ENCODE results near the gene SCAPER.
"Not testable (repeated sequence)": the region's sequence is repeated elsewhere in the genome, so short reads cannot be mapped to it uniquely, and the experiment has no call there.

Gene SCAPER

GRCh38 chr15:76432604-76433003 lies 472.5 kb downstream of the SCAPER start:
- TF ChIP-seq CTCF (IDR thresholded peaks at IDR 0.05; ENCODE audit: control insufficient read depth, extremely low read depth, insufficient read depth), result no peak
- H3K4me3 ChIP-seq (ENCODE audit: low read depth, low read length), result no peak overlapping the region
- no peak for DNase-seq (ENCODE audit: low read depth)

GRCh38 chr15:76431971-76432370 lies 473.2 kb downstream of the SCAPER start:
- no peak for TF ChIP-seq CTCF (IDR thresholded peaks at IDR 0.05; ENCODE audit: control insufficient read depth, extremely low read depth, insufficient read depth)

GRCh38 chr15:76430711-76431110 lies 474.4 kb downstream of the SCAPER start:
- H3K4me3 ChIP-seq (ENCODE audit: low read depth, low read length); DNase-seq (ENCODE audit: low read depth): not testable (repeated sequence)

More at GRCh38 chr15:76431971-76432370, 473.2 kb downstream of the SCAPER start:
- H3K4me3 ChIP-seq (ENCODE audit: low read depth, low read length), result no peak overlapping the region
- DNase-seq (ENCODE audit: low read depth), result no peak

GRCh38 chr15:76429661-76430060 lies 475.5 kb downstream of the SCAPER start:
- TF ChIP-seq CTCF (IDR thresholded peaks at IDR 0.05; ENCODE audit: control insufficient read depth, extremely low read depth, insufficient read depth), result no peak
- H3K4me3 ChIP-seq (ENCODE audit: low read depth, low read length), result no peak overlapping the region
- no peak for DNase-seq (ENCODE audit: low read depth)

- DNase-seq (ENCODE audit: low read depth), result no peak
- TF ChIP-seq CTCF (IDR thresholded peaks at IDR 0.05; ENCODE audit: control insufficient read depth, extremely low read depth, insufficient read depth), result no peak
- no peak overlapping the region for H3K4me3 ChIP-seq (ENCODE audit: low read depth, low read length)
Measured at GRCh38 chr15:76426941-76427340, 478.2 kb downstream of the SCAPER start.

GRCh38 chr15:76418352-76419140 lies 486.6 kb downstream of the SCAPER start:
- no peak for DNase-seq (ENCODE audit: low read depth)
- H3K4me3 ChIP-seq (ENCODE audit: low read depth, low read length), result no peak overlapping the region
- TF ChIP-seq CTCF (IDR thresholded peaks at IDR 0.05; ENCODE audit: control insufficient read depth, extremely low read depth, insufficient read depth), result no peak

- no peak for TF ChIP-seq CTCF (IDR thresholded peaks at IDR 0.05; ENCODE audit: control insufficient read depth, extremely low read depth, insufficient read depth)
- H3K4me3 ChIP-seq (ENCODE audit: low read depth, low read length), result no peak overlapping the region
- DNase-seq (ENCODE audit: low read depth), result no peak
Measured at GRCh38 chr15:76401285-76401684, 503.9 kb downstream of the SCAPER start.
